IMR-90 (cell line): ENCODE measurements around the gene SPATA2. TPM values are rescaled to one million over a fixed set of nuclear protein-coding genes. Genes with fewer than 3 reads are reported as not detected.

Source experiments
- MAFK ChIP-seq: IDR thresholded peaks from 2 replicates; pipeline ENCODE4 v1.6.1; 2012; ENCODE audit warnings: low read depth, low read length, improper control_type of control experiment
- RCOR1 ChIP-seq: IDR thresholded peaks from 2 replicates; pipeline ENCODE4 v1.6.1; 2012; ENCODE audit warnings: mild to moderate bottlenecking, low read length, improper control_type of control experiment; ENCODE audit not compliant: insufficient replicate concordance
- polyA plus RNA-seq, 3 experiments: library from polyadenylated mRNA; depleted of rRNA; stranded (reverse); fragments of >200 nt; gene quantifications; 2 replicates each; pipeline ENCODE4 v1.2.3, GENCODE V29; 2012; ENCODE audit warnings: low replicate concordance in 1 of 3
- total RNA-seq: library from RNA; depleted of rRNA; stranded (reverse); fragments of >200 nt; gene quantifications from 2 replicates; pipeline ENCODE4 v1.2.3, GENCODE V29; 2012

Gene SPATA2
- total and polyA plus RNA-seq, 2 of the 4 experiments (the other 2 are of a cell fraction), result 1.3 to 4.5 TPM

GRCh38 chr20:49937027-49937929 lies 21.9 kb upstream of the SPATA2 start (continued):
- TF ChIP-seq MAFK, result no peak
- TF ChIP-seq RCOR1, result no peak
